Measurements from ENCODE around the gene NTRK2.

The NTRK2 gene

GRCh38 chr9:84785792-84786547 is 116.4 kb downstream of the NTRK2 start:
- no peak for DNase-seq

- no peak for DNase-seq
Measured at GRCh38 chr9:84788803-84789462, 119.4 kb downstream of the NTRK2 start.

GRCh38 chr9:84789463-84789830 is 119.9 kb downstream of the NTRK2 start:
- DNase-seq: no peak

- DNase-seq: no peak
Measured at GRCh38 chr9:84791643-84792042, 122.1 kb downstream of the NTRK2 start.

GRCh38 chr9:84793251-84793650 is 123.7 kb downstream of the NTRK2 start:
- no peak for DNase-seq

GRCh38 chr9:84794981-84795637 is 125.6 kb downstream of the NTRK2 start:
- DNase-seq: no peak

- no peak for DNase-seq
Measured at GRCh38 chr9:84796404-84796803, 126.9 kb downstream of the NTRK2 start.

- DNase-seq: no peak
Measured at GRCh38 chr9:84799251-84799650, 129.7 kb downstream of the NTRK2 start.

GRCh38 chr9:84804951-84805694 is 135.6 kb downstream of the NTRK2 start:
- DNase-seq: no peak

- DNase-seq: no peak
Measured at GRCh38 chr9:84807431-84807830, 137.9 kb downstream of the NTRK2 start.

- DNase-seq: no peak
Measured at GRCh38 chr9:84807870-84808390, 138.4 kb downstream of the NTRK2 start.

- no peak for DNase-seq
Measured at GRCh38 chr9:84808416-84808815, 138.9 kb downstream of the NTRK2 start.

GRCh38 chr9:84811072-84811750 is 141.7 kb downstream of the NTRK2 start:
- DNase-seq: no peak

- DNase-seq: no peak
Measured at GRCh38 chr9:84811751-84812074, 142.2 kb downstream of the NTRK2 start.

- no peak for DNase-seq
Measured at GRCh38 chr9:84812355-84812754, 142.8 kb downstream of the NTRK2 start.

- DNase-seq: no peak
Measured at GRCh38 chr9:84812847-84813246, 143.3 kb downstream of the NTRK2 start.

- DNase-seq: no peak
Measured at GRCh38 chr9:84815554-84815953, 146.0 kb downstream of the NTRK2 start.

- DNase-seq: no peak
Measured at GRCh38 chr9:84817038-84817437, 147.5 kb downstream of the NTRK2 start.

- no peak for DNase-seq
Measured at GRCh38 chr9:84818791-84819190, 149.3 kb downstream of the NTRK2 start.

GRCh38 chr9:84819491-84819991 is 150.0 kb downstream of the NTRK2 start:
- no peak for DNase-seq

GRCh38 chr9:84821431-84821830 is 151.9 kb downstream of the NTRK2 start:
- no peak for DNase-seq

- no peak for DNase-seq
Measured at GRCh38 chr9:84822589-84823233, 153.2 kb downstream of the NTRK2 start.

All from stimulated activated naive CD4-positive, alpha-beta T cell treated with Interleukin-2 at 50 U/mL for 16 hours (primary cell).